DND-41 (cell line): Measurements from ENCODE around the gene CPZ.

Source experiments
- CTCF ChIP-seq: IDR thresholded peaks from 2 replicates; pipeline ENCODE4 v1.5.1; 2012; ENCODE audit warnings: borderline replicate concordance, low read length, moderate library complexity, mild to moderate bottlenecking; ENCODE audit not compliant: poor library complexity, severe bottlenecking; ENCODE audit errors: extremely low read depth
- EZH2 ChIP-seq: IDR thresholded peaks from 3 replicates; pipeline ENCODE4 v1.6.1; 2012; ENCODE audit warnings: borderline replicate concordance, low read depth, mild to moderate bottlenecking, moderate library complexity, low read length, inconsistent platforms; ENCODE audit not compliant: severe bottlenecking

GRCh38 chr4:8641931-8642650 lies 49.5 kb downstream of the CPZ start:
- TF ChIP-seq CTCF = no peak
- no peak for TF ChIP-seq EZH2
